Measurements from ENCODE around the gene PRKAR1B. TPM values are rescaled to one million over a fixed set of nuclear protein-coding genes. Genes with fewer than 3 reads are reported as not detected.

Gene PRKAR1B
- total and polyA plus RNA-seq, 10 of the 15 experiments (the other 5 are each of a cell fraction or from before 2014, with no cell fraction given) = 1.4 to 45.6 (median 19.3) TPM

DNA sequence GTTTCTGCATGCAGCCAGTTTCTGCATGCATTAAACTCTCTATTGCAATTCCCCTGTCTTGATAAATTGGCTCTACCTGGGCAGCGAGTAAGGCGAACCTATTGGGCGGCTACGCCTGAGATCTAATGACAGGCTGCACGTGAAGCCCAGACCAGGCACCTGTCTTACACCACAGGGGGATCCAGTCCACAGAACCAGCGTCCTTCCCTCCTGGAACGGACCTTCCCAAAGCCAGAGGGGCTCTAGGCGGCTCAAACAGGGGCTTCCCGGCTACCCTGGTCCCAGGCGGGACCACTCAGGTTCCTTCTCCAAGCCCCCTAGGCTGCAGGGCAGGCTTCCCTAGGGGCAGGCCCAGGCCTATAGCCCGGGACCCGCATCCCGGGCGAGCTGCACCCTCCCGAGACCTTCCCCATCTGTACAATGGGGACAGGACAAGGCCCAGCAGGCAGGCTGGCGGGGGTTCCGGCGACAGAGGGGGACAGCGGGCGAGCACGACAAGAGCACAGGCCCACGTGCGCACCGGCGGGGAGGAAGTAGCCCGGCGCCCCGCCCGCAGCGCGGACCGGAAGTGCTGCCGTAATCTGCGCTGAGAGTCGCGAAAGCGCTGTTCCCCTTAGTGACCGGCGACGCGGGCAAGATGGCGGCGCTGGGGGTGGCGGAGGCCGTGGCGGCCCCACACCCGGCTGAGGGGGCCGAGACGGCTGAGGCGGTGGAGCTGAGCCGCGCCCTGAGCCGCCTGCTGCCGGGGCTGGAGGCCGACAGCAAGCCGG lies 812 bp downstream of the PRKAR1B start, which contains the start of gene DNAAF5:
DNAAF5 (plus strand) TSS at position 616 of the 770 bp plus-strand sequence; CDS start at position 638, 22 bp downstream.
- H3K9me3 ChIP-seq (replicated peaks; ENCODE audit: control insufficient read depth, insufficient read depth, low read length) = peaks cover 5% of the 10 kb centered on the region
- H3K27me3 ChIP-seq (replicated peaks in 1 of 2; ENCODE audit: control insufficient read depth in 2 of 2, insufficient read depth in 2 of 2, low read length in 1 of 2) = no peaks in the 10 kb centered on the region
- FAIRE-seq (peak; percentile 73), ATAC-seq (peak; percentile 94), DNase-seq (ENCODE audit: low read depth, low spot score) (peak; percentile 45)
- in situ Hi-C loops (cut with MboI) = no loop called here
- H4K20me1 ChIP-seq (ENCODE audit: control insufficient read depth, insufficient read depth) = no peaks in the 10 kb centered on the region
- H3K79me2 ChIP-seq (ENCODE audit: control insufficient read depth, insufficient read depth, low read length) = peaks cover 26% of the 10 kb centered on the region
- RAD21 ChIA-PET (ENCODE audit: unreplicated experiment) = no interaction called here
- H3K4me3 ChIP-seq = peak within 1 kb of the TSS; percentile 91
- POLR2A ChIA-PET = no interaction called here
- BruUV-seq (replicated peaks) = no TSS peak
- peak within 1 kb of the TSS; percentile 96 for H3K4me2 ChIP-seq (ENCODE audit: control insufficient read depth, insufficient read depth)
- H3K9ac ChIP-seq (ENCODE audit: control insufficient read depth, insufficient read depth, low read length) = peak within 1 kb of the TSS; percentile 95
- peak within 1 kb of the TSS; percentile 83 for H3K27ac ChIP-seq (ENCODE audit: control insufficient read depth, insufficient read depth)
- H3K4me1 ChIP-seq (ENCODE audit: control insufficient read depth, insufficient read depth, low read length) = peaks cover 14% of the 10 kb centered on the region
- CTCF ChIA-PET = interaction anchor here (1.2 kb wide), 1 partner anchor 147 kb away, joined by 3 read pairs; no protein-coding TSS in a partner anchor
- SMC1A ChIA-PET (ENCODE audit: uncharacterized antibody, unreplicated experiment) = interaction anchor here (1.5 kb wide), 1 partner anchor 10 kb away, joined by 4 read pairs; no protein-coding TSS in a partner anchor
- peak within 1 kb of the TSS; percentile 64 for H2AFZ ChIP-seq (ENCODE audit: control insufficient read depth, low read depth, low read length)
- WGBS (ENCODE audit: insufficient coverage, insufficient replicate concordance, low lambda C conversion rate, missing lambda C conversion rate) = 1% methylated on average over 56 of the region's 56 CpGs
- H3K36me3 ChIP-seq (ENCODE audit: control insufficient read depth in 2 of 2, insufficient read depth in 2 of 2, low read length in 1 of 2) = no peaks in the 10 kb centered on the region; a peak in 2 of 4 replicates
- intact Hi-C loops (cut with micrococcal nuclease; ENCODE audit: unreplicated experiment) = loop anchor here (2.0 kb wide), 1 partner anchor 123 kb away; no protein-coding TSS in a partner anchor
- TF ChIP-seq ZNF217 (IDR thresholded peaks at IDR 0.05) = no peak
- TF ChIP-seq, protein P1, sequence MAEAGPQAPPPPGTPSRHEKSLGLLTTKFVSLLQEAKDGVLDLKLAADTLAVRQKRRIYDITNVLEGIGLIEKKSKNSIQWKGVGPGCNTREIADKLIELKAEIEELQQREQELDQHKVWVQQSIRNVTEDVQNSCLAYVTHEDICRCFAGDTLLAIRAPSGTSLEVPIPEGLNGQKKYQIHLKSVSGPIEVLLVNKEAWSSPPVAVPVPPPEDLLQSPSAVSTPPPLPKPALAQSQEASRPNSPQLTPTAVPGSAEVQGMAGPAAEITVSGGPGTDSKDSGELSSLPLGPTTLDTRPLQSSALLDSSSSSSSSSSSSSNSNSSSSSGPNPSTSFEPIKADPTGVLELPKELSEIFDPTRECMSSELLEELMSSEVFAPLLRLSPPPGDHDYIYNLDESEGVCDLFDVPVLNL (IDR thresholded peaks at IDR 0.05; ENCODE audit: low read depth, low read length) = no peak
- TF ChIP-seq RB1 (IDR thresholded peaks at IDR 0.05; ENCODE audit: borderline replicate concordance) = 0 out of 2 replicates have a peak, but pooled peaks have one; percentile 33
- TF ChIP-seq, protein P2, sequence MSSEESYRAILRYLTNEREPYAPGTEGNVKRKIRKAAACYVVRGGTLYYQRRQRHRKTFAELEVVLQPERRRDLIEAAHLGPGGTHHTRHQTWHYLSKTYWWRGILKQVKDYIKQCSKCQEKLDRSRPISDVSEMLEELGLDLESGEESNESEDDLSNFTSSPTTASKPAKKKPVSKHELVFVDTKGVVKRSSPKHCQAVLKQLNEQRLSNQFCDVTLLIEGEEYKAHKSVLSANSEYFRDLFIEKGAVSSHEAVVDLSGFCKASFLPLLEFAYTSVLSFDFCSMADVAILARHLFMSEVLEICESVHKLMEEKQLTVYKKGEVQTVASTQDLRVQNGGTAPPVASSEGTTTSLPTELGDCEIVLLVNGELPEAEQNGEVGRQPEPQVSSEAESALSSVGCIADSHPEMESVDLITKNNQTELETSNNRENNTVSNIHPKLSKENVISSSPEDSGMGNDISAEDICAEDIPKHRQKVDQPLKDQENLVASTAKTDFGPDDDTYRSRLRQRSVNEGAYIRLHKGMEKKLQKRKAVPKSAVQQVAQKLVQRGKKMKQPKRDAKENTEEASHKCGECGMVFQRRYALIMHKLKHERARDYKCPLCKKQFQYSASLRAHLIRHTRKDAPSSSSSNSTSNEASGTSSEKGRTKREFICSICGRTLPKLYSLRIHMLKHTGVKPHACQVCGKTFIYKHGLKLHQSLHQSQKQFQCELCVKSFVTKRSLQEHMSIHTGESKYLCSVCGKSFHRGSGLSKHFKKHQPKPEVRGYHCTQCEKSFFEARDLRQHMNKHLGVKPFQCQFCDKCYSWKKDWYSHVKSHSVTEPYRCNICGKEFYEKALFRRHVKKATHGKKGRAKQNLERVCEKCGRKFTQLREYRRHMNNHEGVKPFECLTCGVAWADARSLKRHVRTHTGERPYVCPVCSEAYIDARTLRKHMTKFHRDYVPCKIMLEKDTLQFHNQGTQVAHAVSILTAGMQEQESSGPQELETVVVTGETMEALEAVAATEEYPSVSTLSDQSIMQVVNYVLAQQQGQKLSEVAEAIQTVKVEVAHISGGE (CRISPR knock-in tag; IDR thresholded peaks at IDR 0.05) = peak; percentile 60; the same call in 1 of the 2 replicates
- TF ChIP-seq SP1 (IDR thresholded peaks at IDR 0.05; ENCODE audit: low read depth, low read length) = peak; percentile 26
- peak; percentile 92 for TF ChIP-seq GABPA (IDR thresholded peaks at IDR 0.05; ENCODE audit: low read depth)
- 0 out of 3 replicates have a peak, but pooled peaks have one; percentile 27 for TF ChIP-seq POU2F2 (IDR thresholded peaks at IDR 0.05; ENCODE audit: borderline replicate concordance, low read depth, low read length)
- peak; percentile 52 for TF ChIP-seq POLR2AphosphoS5 (IDR thresholded peaks at IDR 0.05; ENCODE audit: low read length)
- TF ChIP-seq CHD1 (IDR thresholded peaks at IDR 0.05; ENCODE audit: low read depth, low read length) = no peak
- no peak for TF ChIP-seq RELA (IDR thresholded peaks at IDR 0.05; ENCODE audit: borderline replicate concordance, partially characterized antibody)
- TF ChIP-seq MTA3 (IDR thresholded peaks at IDR 0.05; ENCODE audit: borderline replicate concordance, low read length) = no peak
- TF ChIP-seq, protein P3, sequence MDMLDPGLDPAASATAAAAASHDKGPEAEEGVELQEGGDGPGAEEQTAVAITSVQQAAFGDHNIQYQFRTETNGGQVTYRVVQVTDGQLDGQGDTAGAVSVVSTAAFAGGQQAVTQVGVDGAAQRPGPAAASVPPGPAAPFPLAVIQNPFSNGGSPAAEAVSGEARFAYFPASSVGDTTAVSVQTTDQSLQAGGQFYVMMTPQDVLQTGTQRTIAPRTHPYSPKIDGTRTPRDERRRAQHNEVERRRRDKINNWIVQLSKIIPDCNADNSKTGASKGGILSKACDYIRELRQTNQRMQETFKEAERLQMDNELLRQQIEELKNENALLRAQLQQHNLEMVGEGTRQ (IDR thresholded peaks at IDR 0.05; ENCODE audit: borderline replicate concordance, low read depth, low read length) = peak; percentile 69
- no peak for TF ChIP-seq CBX3 (IDR thresholded peaks at IDR 0.05; ENCODE audit: borderline replicate concordance, low read depth)
- TF ChIP-seq GATAD2B (conservative IDR thresholded peaks at IDR 0.05; ENCODE audit: low read depth) = peak; percentile 78
- no peak for TF ChIP-seq ZZZ3 (IDR thresholded peaks at IDR 0.05; ENCODE audit: control insufficient read depth, insufficient read length, low read depth)
- TF ChIP-seq, protein P4, sequence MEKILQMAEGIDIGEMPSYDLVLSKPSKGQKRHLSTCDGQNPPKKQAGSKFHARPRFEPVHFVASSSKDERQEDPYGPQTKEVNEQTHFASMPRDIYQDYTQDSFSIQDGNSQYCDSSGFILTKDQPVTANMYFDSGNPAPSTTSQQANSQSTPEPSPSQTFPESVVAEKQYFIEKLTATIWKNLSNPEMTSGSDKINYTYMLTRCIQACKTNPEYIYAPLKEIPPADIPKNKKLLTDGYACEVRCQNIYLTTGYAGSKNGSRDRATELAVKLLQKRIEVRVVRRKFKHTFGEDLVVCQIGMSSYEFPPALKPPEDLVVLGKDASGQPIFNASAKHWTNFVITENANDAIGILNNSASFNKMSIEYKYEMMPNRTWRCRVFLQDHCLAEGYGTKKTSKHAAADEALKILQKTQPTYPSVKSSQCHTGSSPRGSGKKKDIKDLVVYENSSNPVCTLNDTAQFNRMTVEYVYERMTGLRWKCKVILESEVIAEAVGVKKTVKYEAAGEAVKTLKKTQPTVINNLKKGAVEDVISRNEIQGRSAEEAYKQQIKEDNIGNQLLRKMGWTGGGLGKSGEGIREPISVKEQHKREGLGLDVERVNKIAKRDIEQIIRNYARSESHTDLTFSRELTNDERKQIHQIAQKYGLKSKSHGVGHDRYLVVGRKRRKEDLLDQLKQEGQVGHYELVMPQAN (conservative IDR thresholded peaks at IDR 0.05) = peak; percentile 98

Measured in GM12878 (cell line).